ENCODE results near the gene TPRN. TPM values are rescaled to one million over a fixed set of nuclear protein-coding genes. Genes with fewer than 3 reads are reported as not detected.
A peak's percentile ranks its signal among the peaks of the same experiment; 100 is the strongest.

The TPRN gene
- polyA plus RNA-seq, 4 donors: 34.1 to 98.4 (median 65.9) TPM

- Histone ChIP-seq H3K36me3 (ENCODE audit: control insufficient read depth in 3 of 3, insufficient read depth in 2 of 3, low read depth in 1 of 3, low read length in 3 of 3) (peaks cover 0 to 27% (median 0%) of the 10 kb centered on the region in 3 donors), H3K4me1 (ENCODE audit: control insufficient read depth in 3 of 3, insufficient read depth in 2 of 3, low read depth in 1 of 3, low read length in 2 of 3) (peaks cover 0 to 88% (median 11%) of the 10 kb centered on the region in 3 donors), H3K4me3 (ENCODE audit: low read depth in 1 of 3, low read length in 3 of 3) (peak overlapping the region in 1 of 3 donors; percentile 16), H3K27ac (ENCODE audit: low read depth in 1 of 3, low read length in 2 of 3) (peak overlapping the region in 1 of 3 donors; percentile 95), H3K9me3 (ENCODE audit: control insufficient read depth in 2 of 2, insufficient read depth in 1 of 2, low read depth in 1 of 2, low read length in 1 of 2) (no peaks in the 10 kb centered on the region), H3K27me3 (ENCODE audit: control insufficient read depth in 3 of 3, insufficient read depth in 3 of 3, low read length in 3 of 3) (no peaks in the 10 kb centered on the region)
- DNase-seq (peak in 1 of 2 donors; percentile 39), FAIRE-seq (no peak)
- WGBS, 3 donors: 32 to 57% (median 36%) methylated on average over 16 to 29 of the region's 29 CpGs
Observed at GRCh38 chr9:137228506-137228967, 28.0 kb upstream of the TPRN start.

- Histone ChIP-seq H3K27ac (ENCODE audit: low read depth in 1 of 3, low read length in 2 of 3) (peak overlapping the region in 1 of 3 donors; percentile 95), H3K9me3 (ENCODE audit: control insufficient read depth in 2 of 2, insufficient read depth in 1 of 2, low read depth in 1 of 2, low read length in 1 of 2) (no peaks in the 10 kb centered on the region), H3K27me3 (ENCODE audit: control insufficient read depth in 3 of 3, insufficient read depth in 3 of 3, low read length in 3 of 3) (no peaks in the 10 kb centered on the region), H3K4me3 (ENCODE audit: low read depth in 1 of 3, low read length in 3 of 3) (peak overlapping the region in 1 of 3 donors; percentile 16), H3K4me1 (ENCODE audit: control insufficient read depth in 3 of 3, insufficient read depth in 2 of 3, low read depth in 1 of 3, low read length in 2 of 3) (peaks cover 0 to 84% (median 11%) of the 10 kb centered on the region in 3 donors), H3K36me3 (ENCODE audit: control insufficient read depth in 3 of 3, insufficient read depth in 2 of 3, low read depth in 1 of 3, low read length in 3 of 3) (peaks cover 0 to 21% (median 0%) of the 10 kb centered on the region in 3 donors)
- FAIRE-seq (no peak), DNase-seq (no peak)
- 11 to 37% (median 24%) methylated on average over 12 to 18 of the region's 18 CpGs for whole genome bisulfite sequencing, 3 donors
Observed at GRCh38 chr9:137227853-137228505, 27.4 kb upstream of the TPRN start.

- peak within 1 kb of the TSS in 1 of 3 donors; percentile 95 for H3K27ac ChIP-seq (ENCODE audit: low read depth in 1 of 3, low read length in 2 of 3)
- peaks cover 0 to 14% (median 0%) of the 10 kb centered on the region in 3 donors for H3K36me3 ChIP-seq (ENCODE audit: control insufficient read depth in 3 of 3, insufficient read depth in 2 of 3, low read depth in 1 of 3, low read length in 3 of 3)
- H3K4me1 ChIP-seq (ENCODE audit: control insufficient read depth in 3 of 3, insufficient read depth in 2 of 3, low read depth in 1 of 3, low read length in 2 of 3): peaks cover 0 to 86% (median 11%) of the 10 kb centered on the region in 3 donors
- WGBS, 3 donors: 10 to 35% (median 15%) methylated on average over 25 of the region's 25 CpGs
- peak within 1 kb of the TSS in 1 of 3 donors; percentile 16 for H3K4me3 ChIP-seq (ENCODE audit: low read depth in 1 of 3, low read length in 3 of 3)
- FAIRE-seq: no peak
- peak; percentile 87 to 89 for DNase-seq
- H3K27me3 ChIP-seq (ENCODE audit: control insufficient read depth in 3 of 3, insufficient read depth in 3 of 3, low read length in 3 of 3): no peaks in the 10 kb centered on the region
- no peaks in the 10 kb centered on the region for H3K9me3 ChIP-seq (ENCODE audit: control insufficient read depth in 2 of 2, insufficient read depth in 1 of 2, low read depth in 1 of 2, low read length in 1 of 2)
Observed at GRCh38 chr9:137227054-137227852, 26.7 kb upstream of the TPRN start, which contains the start of gene RNF224. Gene RNF224 (plus strand): TSS chr9:137227502. CDS start chr9:137228336, 834 bp downstream.

GRCh38 chr9:137226338-137227053, 26.0 kb upstream of the TPRN start:
- Histone ChIP-seq H3K27me3 (ENCODE audit: control insufficient read depth in 3 of 3, insufficient read depth in 3 of 3, low read length in 3 of 3) (no peaks in the 10 kb centered on the region), H3K36me3 (ENCODE audit: control insufficient read depth in 3 of 3, insufficient read depth in 2 of 3, low read depth in 1 of 3, low read length in 3 of 3) (peaks cover 0 to 6% (median 0%) of the 10 kb centered on the region in 3 donors), H3K9me3 (ENCODE audit: control insufficient read depth in 2 of 2, insufficient read depth in 1 of 2, low read depth in 1 of 2, low read length in 1 of 2) (no peaks in the 10 kb centered on the region), H3K4me1 (ENCODE audit: control insufficient read depth in 3 of 3, insufficient read depth in 2 of 3, low read depth in 1 of 3, low read length in 2 of 3) (peaks cover 0 to 78% (median 11%) of the 10 kb centered on the region in 3 donors), H3K4me3 (ENCODE audit: low read depth in 1 of 3, low read length in 3 of 3) (no peak overlapping the region), H3K27ac (ENCODE audit: low read depth in 1 of 3, low read length in 2 of 3) (peak overlapping the region in 1 of 3 donors; percentile 69)
- 60 to 71% (median 65%) methylated on average over 16 to 18 of the region's 18 CpGs for WGBS, 3 donors
- DNase-seq (peak in 1 of 2 donors; percentile 55), FAIRE-seq (no peak)

GRCh38 chr9:137225699-137226331, 25.3 kb upstream of the TPRN start:
- Histone ChIP-seq H3K27me3 (ENCODE audit: control insufficient read depth in 3 of 3, insufficient read depth in 3 of 3, low read length in 3 of 3) (no peaks in the 10 kb centered on the region), H3K9me3 (ENCODE audit: control insufficient read depth in 2 of 2, insufficient read depth in 1 of 2, low read depth in 1 of 2, low read length in 1 of 2) (no peaks in the 10 kb centered on the region), H3K36me3 (ENCODE audit: control insufficient read depth in 3 of 3, insufficient read depth in 2 of 3, low read depth in 1 of 3, low read length in 3 of 3) (peaks cover 0 to under 1% (median 0%) of the 10 kb centered on the region in 3 donors), H3K4me1 (ENCODE audit: control insufficient read depth in 3 of 3, insufficient read depth in 2 of 3, low read depth in 1 of 3, low read length in 2 of 3) (peaks cover 0 to 71% (median 8%) of the 10 kb centered on the region in 3 donors), H3K27ac (ENCODE audit: low read depth in 1 of 3, low read length in 2 of 3) (peak overlapping the region in 1 of 3 donors; percentile 69), H3K4me3 (ENCODE audit: low read depth in 1 of 3, low read length in 3 of 3) (peak overlapping the region in 1 of 3 donors; percentile 11)
- FAIRE-seq (no peak), DNase-seq (peak in 1 of 2 donors; percentile 35)
- WGBS, 3 donors: 83 to 86% (median 83%) methylated on average over 19 to 21 of the region's 21 CpGs

- Histone ChIP-seq H3K4me1 (ENCODE audit: control insufficient read depth in 3 of 3, insufficient read depth in 2 of 3, low read depth in 1 of 3, low read length in 2 of 3) (peaks cover 0 to 64% (median 1%) of the 10 kb centered on the region in 3 donors), H3K9me3 (ENCODE audit: control insufficient read depth in 2 of 2, insufficient read depth in 1 of 2, low read depth in 1 of 2, low read length in 1 of 2) (no peaks in the 10 kb centered on the region), H3K27me3 (ENCODE audit: control insufficient read depth in 3 of 3, insufficient read depth in 3 of 3, low read length in 3 of 3) (no peaks in the 10 kb centered on the region), H3K4me3 (ENCODE audit: low read depth in 1 of 3, low read length in 3 of 3) (peak within 1 kb of the TSS in 2 of 3 donors; percentile 76 to 84), H3K27ac (ENCODE audit: low read depth in 1 of 3, low read length in 2 of 3) (peak within 1 kb of the TSS in 1 of 3 donors; percentile 91), H3K36me3 (ENCODE audit: control insufficient read depth in 3 of 3, insufficient read depth in 2 of 3, low read depth in 1 of 3, low read length in 3 of 3) (peaks cover 0 to 8% (median 0%) of the 10 kb centered on the region in 3 donors)
- WGBS, 3 donors: 30 to 44% (median 44%) methylated on average over 22 to 23 of the region's 23 CpGs
- DNase-seq: peak; percentile 53 to 82
- no peak for FAIRE-seq
Observed at GRCh38 chr9:137224830-137225694, 24.5 kb upstream of the TPRN start, which contains the start of gene CYSRT1. Gene CYSRT1 (plus strand): TSS chr9:137225174. CDS start chr9:137225622, 448 bp downstream.

All from small intestine (tissue), 7 donors.